GM21515 (cell line): ENCODE results near the gene ORC5.

ENCODE experiments used
- ATAC-seq: cut with Tn5 transposase; IDR thresholded peaks from one replicate; pipeline ENCODE4 v1.9.1; 2021; ENCODE audit not compliant: unreplicated experiment

The ORC5 gene

GRCh38 chr7:104130726-104131125, 77.1 kb downstream of the ORC5 start:
- ATAC-seq, result no peak

DNA sequence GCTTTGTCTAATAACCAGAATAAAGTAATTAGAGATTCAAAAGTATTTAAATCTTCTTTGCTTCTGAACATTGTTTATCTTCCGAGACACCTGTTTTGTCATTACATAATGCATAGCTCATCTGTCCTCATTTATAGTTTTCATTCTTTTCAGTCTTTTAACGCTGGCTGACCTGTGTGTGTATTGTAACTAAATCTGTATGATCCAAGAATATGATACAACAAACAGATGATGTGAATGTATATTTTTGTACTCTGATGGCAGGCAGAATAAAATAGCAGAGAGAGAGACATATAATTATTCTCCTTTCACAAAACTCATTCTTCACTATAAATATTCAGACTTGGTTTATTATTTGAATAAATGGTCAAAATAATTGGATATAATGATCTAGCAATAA, 80.6 kb downstream of the ORC5 start:
- no peak for ATAC-seq

DNA sequence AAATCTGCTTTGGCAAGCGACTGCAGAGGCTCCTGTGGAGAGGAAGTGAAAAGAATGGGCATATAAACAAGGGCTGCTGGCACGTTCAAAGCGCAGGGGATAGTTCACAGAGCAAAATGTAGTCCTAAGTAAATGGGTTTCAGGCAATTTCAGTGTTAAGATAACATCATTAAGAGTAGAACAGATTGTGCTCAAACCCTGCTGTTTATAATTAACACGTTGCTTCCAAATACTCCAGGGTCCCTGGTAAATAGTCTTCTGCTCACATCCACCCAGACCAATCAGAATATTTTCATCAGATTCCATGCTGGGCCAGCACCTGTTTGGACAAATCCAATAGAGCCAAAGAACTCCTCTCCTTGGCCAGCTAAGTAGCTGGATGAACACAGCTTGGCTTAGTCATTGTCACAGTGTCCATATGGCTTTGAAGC, 81.4 kb downstream of the ORC5 start:
- ATAC-seq, result no peak

DNA sequence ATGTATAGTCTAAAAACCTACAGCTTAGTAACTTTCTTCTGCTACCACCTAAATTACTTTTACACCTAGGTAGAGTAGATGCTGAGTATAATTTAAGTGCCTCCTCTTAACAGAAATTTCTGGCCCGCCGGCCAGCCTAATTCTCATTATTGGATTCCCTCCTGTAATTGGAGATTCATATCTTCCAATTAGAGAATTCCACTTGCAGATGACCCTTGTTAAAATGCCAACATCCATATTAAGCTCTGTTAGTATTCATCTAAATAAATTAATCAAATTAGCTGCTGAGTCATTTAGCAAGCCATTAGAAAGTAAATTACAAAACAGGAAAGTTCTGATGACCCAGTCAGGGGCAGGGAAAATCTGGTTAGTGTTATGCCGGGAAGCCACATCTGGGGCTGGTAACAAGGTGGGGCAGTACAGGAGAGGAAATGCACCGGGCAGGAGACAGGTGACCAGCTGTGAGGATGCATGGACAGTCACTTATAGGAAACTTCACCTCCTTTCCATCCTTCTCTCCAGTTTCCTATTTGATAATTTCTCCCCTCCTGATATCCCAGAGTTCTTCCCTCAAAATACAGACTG, 82.8 kb downstream of the ORC5 start:
- no peak for ATAC-seq

- no peak for ATAC-seq
Measured at GRCh38 chr7:104124469-104124868, 83.3 kb downstream of the ORC5 start.

- no peak for ATAC-seq
Measured at GRCh38 chr7:104123786-104124185, 84.0 kb downstream of the ORC5 start.

DNA sequence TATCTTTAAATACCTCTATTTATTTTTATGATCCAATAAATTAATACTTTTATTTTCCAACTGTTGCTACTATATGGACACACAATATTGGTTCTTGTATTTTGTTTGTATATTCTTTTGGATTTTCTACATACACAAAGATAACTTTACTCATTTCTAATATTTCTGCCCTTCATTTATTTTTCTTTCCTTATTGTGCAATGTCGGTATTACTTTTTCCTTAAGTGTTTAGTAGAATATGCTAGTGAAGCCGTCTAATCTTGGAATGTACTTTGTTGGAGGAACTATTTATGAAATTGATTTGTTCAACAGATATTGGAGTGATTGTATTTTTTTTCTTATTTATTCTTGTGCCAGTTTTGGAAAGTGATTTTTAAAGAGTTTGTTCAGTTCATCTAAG, 94.0 kb downstream of the ORC5 start:
- no peak for ATAC-seq

DNA sequence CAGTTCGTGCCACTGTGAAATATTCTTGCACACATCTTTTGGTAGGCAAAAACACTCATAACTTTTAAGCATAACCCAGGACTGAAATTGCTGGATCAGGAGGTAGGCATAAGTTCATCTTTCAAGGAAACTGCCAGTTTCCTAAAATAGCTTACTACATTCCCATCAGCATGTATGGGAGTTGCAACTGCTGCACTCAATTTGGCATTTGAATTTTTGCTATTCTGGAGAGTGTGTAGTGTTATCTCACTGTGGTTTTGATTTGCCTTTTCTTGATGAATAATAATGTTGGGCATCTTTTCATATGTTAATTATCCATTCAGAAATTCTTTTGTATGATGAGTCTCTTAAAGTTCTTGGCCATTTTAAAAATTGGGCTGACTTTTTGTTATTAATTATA, 95.2 kb downstream of the ORC5 start:
- ATAC-seq, result no peak

DNA sequence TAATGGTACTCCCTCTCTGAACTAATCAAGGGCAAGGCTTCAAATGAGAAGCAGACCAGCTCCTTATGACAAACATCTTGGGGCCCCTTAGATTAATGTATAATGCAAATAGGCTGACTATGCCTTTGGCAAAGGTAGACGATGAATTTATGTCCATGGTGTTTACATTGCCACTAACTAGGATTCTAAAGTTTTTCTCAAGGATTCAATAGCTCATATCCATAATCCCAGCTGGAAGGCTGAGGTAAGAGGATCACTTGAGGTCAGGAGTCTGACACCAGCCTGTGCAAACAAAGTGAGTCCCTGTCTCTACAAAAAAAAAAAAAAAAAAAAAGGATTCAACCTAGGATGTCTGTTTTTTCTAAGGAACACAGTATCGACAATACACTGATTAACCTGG, 96.5 kb downstream of the ORC5 start:
- no peak for ATAC-seq

GRCh38 chr7:104106108-104106905, 101.5 kb downstream of the ORC5 start:
- ATAC-seq, result no peak

- ATAC-seq, result no peak
Measured at GRCh38 chr7:104098890-104099289, 108.9 kb downstream of the ORC5 start.

- no peak for ATAC-seq
Measured at GRCh38 chr7:104096683-104097082, 111.1 kb downstream of the ORC5 start.

- ATAC-seq, result no peak
Measured at GRCh38 chr7:104093127-104093526, 114.7 kb downstream of the ORC5 start.

DNA sequence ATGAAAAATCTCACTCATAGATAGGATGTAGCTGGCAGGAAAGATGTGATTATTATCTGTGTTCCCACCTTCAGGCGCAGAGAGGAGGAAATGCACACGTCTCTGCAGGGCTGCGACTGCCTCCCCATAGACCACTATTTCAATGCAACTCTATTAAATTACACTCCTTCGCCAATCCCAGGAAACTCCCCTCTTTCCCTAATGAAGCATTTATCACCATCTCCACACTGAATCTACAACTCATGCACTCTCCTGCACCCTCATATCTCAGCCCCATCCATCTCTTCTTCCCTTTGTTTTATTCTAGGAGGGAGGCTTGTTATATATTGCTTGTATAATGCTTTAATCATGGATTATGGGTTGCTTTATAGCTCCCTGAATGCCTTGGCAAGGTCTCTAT, 116.6 kb downstream of the ORC5 start:
- no peak for ATAC-seq

DNA sequence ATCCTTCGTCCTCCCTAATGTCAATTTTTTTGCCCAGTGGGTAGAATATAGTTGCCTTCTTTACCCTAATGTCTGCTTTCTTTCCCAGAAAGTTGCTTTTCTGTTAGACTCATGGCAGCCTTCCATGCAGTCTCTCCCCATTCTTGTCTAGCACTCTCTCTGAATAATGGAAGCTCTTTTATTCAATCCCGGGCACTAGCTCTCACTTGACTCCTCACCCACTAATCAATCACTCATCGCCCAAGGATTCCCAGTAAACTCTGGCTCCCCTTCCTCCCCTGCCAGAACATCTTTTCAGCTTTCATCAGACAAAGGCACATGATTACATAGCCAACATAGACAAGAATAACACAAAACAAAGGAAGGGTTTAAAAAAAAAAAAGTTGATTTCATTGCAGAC, 118.2 kb downstream of the ORC5 start:
- no peak for ATAC-seq

GRCh38 chr7:104089061-104089460, 118.8 kb downstream of the ORC5 start:
- ATAC-seq, result no peak
